Hippocampal formation (tissue), 2 donors: Measurements from ENCODE around the gene FBLIM1.

Source experiments
- DNase-seq, 2 donors: peaks; one replicate each; lab custom pipeline; 2025; lab: John Stamatoyannopoulos, UW

FBLIM1 gene

DNA sequence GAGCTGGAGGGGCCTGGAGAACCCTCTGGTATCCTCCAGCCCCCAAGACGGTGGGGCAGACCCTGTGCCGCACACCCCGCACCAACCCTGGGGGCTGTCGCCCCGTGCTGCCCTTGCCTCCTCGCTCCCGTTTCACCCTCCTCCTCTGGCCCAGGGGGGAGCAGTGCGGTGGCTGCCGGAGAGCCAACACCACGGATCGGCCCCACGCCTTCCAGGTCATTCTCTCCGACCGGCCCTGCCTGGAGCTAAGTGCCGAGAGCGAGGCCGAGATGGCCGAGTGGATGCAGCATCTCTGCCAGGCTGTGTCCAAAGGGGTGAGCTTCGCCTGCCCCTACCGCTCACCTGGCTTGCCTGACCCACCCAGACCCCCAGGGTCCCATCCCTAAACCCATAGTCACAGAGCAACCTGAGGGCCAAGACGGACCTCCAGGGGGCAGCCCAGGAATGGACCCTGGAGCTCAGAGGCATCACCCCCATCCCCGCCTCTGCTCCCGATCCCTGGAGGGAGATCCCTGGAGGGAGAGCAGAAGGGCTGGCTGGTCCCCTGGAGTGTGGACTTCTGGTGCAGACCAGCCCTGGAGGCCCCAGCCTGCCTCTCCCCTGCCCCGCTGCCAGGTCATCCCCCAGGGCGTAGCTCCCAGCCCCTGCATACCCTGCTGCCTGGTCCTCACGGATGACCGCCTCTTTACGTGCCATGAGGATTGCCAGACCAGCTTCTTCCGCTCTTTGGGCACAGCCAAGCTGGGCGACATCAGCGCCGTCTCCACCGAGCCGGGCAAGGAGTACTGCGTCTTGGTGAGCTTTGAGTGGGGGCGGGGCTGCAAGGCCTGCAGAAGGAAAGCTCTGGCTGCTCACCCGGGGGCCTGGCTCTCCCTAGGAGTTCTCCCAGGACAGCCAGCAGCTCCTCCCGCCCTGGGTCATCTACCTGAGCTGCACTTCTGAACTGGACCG, 26.6 kb upstream of the FBLIM1 start:
- DNase-seq: no peak

DNA sequence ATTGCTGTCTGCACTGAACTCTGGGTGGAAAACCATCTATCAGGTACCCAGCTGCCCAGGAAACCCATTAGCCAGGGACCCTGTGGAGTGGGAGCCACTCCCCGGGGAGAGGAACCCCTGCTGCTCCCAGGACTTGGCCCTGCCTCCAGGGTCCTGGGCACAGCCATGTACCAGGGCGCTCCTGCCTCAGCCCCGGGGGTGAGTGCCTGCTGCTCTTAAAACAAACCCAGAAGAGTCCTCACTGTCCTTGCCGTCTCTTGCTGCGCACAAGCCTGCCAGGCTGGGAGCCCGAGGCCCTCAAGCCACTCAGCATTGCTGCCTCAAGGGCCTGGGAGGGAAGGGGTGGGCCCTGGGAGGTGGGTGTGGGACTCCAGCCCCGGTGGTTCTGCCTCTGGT, 25.9 kb upstream of the FBLIM1 start:
- DNase-seq: no peak

DNA sequence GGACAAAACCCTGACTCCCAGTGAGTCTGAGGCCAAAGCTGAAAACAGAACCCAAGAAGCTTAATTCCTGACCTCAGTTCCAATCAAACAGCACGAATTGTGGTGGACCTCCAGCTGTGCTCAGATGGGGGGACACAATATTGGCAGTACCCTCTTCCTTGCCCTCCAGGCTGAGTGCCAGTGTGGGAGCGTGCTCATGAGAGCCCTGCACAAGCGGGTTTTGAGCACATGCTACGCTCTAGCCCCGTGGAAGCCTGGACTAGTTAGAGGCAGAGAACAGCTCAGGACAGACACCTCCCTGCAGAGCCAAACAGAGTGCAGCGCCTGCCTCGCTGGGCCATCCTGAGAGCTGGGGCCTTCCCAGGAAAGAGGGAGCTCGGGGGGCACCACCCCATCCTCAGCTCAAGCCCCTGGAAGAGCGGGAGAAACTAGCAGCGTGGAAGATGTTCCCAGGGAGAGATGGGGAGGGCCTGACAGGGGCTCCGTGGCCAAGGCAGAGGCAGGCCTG, 25.3 kb upstream of the FBLIM1 start:
- no peak for DNase-seq

DNA sequence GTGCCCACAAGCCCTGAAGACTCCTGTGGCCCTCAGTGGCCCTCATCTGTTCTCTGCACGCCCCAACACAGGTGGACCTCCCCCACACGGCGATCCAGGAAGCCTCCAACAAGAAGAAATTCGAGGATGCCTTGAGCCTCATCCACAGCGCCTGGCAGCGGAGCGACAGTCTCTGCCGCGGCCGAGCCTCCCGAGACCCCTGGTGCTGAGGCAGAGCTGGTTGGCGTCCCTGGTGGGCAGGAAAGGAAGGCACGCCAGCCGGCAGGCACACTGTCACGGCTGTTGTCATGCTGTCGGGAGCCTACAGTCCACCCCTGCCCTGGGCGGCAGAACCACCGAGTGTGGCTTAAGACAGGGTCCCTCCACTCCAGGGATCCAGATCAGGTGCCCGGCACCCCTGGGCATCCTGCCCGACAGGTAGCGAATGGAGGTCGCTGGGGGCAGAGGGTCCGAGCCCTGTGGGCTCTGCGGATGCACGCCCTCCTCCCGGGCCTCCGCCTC, 24.8 kb upstream of the FBLIM1 start:
- no peak for DNase-seq

DNA sequence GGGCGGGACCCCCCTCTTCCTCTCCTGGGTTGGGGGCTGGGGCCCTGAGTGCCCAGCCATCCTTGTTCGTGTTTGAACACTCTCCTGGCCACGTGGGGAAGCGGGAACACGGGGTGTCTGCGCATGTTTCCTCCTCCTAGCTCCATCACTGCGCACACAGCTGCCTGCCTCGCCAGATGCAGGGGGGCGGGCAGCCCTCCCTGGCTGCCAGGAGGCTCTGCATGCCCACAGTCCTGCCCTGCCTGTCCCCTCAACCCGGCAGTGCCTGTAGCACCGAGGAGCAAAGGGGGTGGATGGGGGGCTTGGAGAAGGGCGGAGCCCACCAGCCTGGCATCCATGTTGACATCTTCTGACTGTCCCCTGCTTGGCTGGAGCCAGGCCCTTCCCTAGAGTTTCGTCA, 24.3 kb upstream of the FBLIM1 start:
- no peak for DNase-seq

DNA sequence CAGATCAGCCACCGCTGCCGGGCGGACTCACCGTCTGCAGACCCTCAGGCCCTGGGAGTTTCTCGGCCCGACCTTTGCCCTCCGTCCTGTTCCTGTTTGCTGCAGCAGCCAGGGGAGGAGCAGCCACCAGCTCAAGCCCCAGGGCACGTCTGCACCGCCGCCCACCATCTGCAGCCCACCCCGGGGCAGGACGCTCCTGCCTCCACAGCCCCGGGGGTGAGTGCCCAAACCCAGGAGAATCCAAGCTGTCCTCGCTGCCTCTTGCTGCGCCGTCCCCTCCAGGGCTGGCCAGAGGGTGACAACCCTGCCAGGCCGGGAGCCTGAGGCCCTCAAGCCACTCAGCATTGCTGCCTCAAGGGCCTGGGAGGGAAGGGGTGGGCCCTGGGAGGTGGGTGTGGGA, 23.7 kb upstream of the FBLIM1 start:
- no peak for DNase-seq

DNA sequence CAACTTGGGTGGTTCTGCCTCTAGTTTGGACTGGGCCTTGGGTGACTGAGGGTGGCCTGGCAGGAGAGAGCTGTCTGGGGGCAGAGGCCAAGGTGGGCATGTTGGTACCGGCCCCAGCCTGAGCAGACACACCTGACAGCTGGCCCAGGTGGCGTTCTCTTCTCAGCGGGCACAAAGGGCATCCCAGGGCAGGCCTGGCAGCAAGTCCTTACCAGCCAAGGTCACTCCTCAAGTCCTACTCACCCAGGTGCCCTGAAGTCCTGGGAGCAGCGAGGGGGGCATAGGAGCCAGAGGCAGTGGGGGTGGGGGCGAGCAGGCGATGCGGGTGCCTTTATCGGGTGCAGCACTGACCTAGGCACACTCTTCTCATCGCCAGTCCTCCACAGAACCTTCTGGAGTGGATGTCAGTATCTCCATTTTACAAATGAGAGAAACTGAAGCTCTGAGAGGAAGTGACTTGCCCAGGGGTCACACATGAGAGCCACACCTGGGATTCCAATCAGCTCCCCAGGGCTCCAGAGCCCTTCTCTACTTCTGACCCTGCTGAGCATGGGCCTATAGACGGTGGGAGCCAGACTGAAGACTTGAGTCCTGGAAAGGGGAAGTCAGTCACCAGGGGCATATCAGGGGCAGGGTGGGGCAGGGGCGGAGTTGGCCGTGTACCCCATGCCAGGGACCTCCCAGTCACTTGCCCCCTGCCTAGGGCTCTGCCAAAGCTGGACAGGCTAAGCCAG, 23.1 kb upstream of the FBLIM1 start:
- DNase-seq: no peak

DNA sequence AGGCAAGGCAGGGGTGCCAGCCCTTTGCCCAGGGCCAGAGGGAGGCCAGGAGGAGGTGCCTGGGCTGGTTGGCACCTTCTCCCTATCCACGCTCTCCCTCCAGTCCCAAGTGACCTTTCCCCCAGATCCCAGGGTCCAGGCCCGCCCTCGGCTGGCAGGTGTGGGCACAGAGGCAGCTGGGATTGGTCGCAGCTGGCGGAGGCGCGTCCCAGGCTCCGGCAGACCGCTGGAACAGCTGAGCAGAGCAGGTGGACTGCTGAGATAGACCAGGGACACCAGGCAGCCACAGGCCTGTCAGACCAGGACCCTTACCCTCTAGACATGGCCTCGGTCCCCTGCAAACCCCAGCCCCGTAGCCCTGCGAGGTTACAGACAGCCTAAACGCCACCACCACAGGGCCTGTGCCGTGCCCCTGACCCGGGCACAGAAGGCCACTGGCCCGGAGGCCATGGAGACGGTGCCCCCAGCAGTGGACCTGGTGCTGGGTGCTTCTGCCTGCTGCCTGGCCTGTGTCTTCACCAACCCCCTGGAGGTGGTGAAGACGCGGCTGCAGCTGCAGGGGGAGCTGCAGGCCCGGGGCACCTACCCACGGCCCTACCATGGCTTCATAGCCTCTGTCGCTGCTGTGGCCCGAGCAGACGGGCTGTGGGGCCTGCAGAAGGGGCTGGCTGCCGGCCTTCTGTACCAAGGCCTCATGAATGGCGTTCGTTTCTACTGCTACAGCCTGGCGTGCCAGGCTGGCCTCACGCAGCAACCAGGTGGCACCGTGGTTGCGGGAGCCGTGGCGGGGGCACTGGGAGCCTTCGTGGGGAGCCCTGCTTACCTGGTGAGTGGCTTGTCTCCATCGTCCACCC, 22.3 kb upstream of the FBLIM1 start, which contains the start of gene SLC25A34:
Gene SLC25A34 (plus strand): TSS at position 221 of the 854 bp plus-strand sequence. CDS start 228 bp downstream, at position 449.
- DNase-seq: peak in 1 of 2 donors; percentile 14

DNA sequence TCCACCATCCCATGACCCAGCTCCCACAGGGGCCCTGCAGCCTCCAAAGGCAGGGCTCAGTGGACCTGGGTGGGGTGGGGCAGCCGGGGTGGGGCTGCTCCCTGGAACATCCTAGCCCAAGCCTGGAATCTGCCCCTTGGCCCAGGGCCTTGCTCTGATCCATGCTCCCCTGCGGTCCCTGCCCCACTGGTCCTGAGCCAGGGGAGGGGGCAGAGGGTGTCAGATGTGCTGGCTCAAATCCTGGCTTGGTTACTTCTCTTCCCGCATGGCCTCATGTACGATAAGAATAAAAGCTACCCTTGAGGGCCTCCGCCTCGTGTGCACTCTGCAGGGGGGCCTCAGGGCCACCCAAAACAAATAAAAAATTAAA, 21.7 kb upstream of the FBLIM1 start:
- DNase-seq: no peak

DNA sequence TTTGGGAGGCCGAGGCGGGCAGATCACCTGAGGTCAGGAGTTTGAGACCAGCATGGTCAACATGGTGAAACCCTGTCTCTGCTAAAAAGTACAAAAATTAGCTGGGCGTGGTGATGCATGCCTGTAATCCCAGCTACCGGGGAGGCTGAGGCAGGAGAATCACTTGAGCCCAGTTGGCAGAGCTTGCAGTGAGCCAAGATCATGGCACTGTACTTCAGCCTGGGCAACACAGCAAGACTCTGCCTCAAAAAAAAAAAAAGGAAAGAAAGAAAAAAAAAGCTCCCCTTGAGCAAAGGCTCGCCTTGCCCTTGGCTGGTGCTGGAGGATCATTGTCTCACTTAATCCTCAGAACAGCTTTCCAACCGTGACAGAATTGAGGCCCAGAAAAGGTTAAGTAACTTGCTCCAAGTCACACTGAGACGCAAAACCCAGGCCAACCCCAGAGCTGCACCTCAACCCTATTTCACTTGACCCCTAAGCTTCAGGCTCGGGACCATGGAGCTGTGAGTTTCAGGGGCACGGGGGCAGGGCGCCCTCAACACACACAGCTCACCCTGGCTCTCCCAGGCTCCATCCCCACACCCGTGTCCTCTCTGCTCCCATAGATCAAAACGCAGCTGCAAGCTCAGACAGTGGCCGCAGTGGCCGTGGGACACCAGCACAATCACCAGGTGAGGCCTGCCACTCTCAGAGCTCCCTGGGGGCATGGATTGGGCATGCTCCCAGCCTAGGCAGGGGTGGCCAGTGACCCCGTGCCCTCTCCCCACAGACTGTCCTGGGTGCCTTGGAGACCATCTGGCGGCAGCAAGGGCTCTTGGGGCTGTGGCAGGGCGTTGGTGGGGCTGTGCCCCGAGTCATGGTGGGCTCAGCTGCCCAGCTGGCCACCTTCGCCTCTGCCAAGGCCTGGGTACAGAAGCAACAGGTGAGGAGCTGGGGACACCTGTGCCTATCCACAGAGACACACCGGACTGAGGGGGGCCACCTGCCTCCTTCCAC, 21.0 kb upstream of the FBLIM1 start:
- DNase-seq: no peak

DNA sequence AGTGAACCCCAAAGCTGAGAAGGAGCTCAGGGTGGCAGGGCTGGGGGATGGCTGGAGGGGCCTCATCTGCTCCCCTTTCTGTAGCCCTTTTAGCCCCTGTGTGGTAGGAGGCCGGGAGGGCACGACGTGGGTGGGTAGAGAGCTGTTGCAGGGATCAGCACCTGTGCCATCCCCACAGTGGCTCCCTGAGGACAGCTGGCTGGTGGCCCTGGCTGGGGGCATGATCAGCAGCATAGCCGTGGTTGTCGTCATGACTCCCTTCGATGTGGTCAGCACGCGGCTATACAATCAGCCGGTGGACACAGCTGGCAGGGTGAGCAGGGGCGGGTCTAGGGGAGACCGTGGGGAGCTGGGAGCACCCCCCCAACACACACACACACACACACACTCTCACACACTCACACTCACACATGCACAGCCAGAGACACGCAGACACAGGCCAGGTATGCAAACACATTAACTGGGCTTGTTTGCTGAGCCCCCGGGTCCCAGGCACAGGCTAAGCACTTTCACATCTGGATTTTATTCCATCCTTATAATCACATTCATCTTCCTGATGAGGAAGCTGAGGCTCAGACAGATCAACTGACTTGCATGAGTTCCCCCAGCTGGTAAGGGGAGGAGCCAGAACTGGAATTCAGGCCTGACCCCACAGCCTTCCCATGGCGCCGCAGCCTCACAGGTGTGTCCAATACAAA, 20.0 kb upstream of the FBLIM1 start:
- DNase-seq: no peak

DNA sequence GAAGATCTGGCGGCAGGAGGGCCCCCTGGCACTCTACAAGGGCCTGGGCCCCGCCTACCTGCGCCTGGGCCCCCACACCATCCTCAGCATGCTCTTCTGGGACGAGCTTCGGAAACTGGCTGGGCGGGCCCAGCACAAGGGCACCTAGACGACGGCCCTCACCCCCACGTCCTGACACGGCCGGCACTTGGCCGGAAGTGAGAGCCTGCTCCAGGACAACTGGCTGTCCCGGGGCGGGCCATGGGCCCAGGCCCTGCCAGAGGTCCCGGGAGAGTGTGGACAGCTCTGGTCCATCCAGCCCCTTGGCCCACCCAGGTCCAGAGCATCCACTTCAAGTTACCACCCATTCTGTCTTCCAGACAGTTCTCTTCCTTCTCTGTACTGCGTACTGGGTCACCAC, 19.3 kb upstream of the FBLIM1 start:
- DNase-seq: no peak

DNA sequence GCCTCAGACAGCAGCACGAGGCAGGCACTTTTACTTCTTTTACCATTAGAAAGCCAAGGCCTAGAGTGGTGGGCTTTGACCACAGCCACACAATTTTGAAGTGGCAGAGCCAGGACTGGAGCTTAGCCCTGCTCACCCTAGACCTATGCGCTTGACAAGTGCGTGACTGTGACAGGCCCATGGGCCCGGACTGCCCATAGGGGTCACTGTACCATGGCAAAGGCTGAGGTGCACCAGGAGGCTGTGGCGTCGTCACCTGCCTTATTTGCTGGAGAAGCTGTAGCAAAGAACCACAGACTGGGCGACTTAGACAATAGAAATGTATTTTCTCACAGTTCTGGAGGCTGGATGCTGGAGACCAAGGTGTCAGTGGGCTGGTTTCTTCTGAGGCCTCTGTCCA, 18.9 kb upstream of the FBLIM1 start:
- no peak for DNase-seq

DNA sequence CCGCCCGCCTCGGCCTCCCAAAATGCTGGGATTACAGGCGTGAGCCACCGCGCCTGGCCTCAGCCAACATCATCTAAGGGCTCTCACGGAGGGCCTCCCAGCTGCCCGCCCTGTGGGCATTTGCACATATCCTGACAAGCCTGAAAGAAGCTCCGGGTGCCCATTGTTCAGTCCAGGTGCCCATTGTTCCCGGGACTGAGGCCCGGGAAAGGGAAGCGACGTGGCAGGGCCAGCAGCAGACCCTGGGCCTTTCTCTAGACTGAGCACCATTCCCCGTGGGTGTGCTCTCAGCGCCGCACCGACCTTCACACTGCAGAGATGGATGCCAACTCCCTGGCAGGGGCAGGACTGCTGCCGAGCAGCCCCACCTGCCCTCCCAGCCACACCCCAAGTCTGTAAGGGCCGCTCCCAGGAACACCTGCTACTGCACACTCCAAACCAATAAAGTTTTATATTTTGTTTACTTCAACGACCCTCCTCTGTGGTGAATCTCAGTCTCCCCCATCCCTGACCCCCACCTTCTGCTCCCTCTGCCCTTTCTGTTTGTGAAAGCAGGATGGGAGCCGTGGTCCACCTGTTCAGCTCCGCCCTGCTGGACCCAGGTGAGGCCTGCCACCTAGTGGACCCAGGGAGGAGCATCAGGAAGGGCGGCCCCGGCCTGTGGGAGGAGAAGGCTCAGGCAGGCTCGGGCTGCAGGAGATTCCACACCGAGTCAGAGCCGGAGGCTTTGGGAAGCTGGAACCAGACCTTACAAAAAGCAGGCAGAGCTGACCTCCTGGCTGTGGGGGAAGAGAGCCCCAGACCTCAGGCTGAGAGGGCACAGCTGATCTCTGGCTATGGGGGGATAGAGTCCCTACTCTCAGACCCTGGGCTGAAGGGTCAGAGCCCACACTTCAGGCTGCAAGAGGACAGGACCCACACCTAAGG, 17.4 kb upstream of the FBLIM1 start:
- peak; percentile 30 to 42 for DNase-seq

DNA sequence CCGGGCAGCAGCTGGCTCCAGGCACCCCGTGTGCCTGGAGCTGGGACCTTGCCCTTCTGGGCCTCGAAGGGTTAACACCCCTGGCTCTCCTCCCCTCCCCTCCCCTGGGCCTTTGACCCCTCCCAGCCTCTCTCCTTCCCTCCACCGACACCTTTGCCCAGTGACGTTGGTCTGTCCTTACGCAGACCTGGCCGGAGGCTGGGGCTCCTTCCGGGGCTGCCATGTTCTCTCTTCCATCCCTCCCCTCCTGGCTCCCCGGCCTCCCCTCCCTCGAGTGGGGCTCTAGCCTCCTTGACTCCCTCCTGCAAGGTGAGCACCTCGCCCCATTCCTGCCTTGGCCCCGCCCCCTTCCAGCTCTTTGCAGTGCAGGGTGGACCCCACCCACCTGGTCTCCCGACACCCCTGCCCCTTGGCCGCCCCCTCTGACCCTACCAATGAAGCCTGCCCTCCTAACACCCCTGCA, 16.2 kb upstream of the FBLIM1 start, which contains the start of gene TMEM82:
Gene TMEM82 (plus strand): TSS at position 161 of the 463 bp plus-strand sequence. CDS start 61 bp downstream, at position 222.
- DNase-seq: no peak

DNA sequence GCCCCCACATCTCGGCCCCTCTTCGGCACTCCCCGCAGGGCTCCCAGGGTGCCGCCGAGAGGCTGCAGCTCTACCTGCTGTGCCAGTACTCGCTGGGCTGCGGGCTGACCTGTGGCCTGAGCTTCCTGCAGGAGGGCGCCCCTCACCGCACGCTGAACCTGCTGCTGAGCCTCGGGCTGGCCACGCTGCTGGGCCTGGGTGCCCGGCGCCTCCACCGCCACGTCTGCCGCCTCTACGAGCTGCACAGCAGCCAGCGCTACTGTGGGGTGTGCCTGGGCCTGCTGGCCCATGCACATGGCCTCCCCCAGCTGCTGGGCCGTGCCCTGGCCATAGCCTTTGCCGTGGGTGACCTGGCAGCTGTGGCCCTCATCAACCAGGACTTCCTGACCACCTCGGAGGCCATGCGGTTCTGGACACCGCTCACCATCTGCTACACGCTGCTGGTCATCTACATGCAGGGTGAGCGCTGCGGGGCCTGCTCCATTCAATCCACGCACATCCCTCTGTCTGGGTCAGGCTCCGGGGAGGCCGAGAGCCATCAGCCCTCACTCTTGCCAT, 14.4 kb upstream of the FBLIM1 start:
- DNase-seq: no peak

DNA sequence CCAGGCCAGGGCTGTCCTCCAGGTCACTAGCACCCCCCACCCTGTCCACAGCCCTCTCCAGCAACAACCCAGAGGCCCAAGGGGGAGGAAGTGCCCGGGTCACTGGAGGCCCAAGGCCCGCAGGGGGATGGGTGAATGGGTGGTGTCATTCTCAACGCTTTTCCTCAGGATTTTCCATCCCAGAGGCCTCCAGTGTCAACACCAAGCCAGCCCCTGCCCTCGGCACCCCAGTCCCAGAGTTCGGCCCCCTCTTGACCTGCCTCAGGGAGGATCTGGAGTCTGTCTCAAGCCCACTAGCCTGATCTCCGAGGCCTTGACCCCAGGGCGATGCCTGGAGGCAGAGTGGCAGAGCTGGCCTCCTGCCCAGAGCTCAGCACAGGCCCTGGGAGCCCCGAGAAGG, 11.2 kb upstream of the FBLIM1 start:
- DNase-seq: no peak

DNA sequence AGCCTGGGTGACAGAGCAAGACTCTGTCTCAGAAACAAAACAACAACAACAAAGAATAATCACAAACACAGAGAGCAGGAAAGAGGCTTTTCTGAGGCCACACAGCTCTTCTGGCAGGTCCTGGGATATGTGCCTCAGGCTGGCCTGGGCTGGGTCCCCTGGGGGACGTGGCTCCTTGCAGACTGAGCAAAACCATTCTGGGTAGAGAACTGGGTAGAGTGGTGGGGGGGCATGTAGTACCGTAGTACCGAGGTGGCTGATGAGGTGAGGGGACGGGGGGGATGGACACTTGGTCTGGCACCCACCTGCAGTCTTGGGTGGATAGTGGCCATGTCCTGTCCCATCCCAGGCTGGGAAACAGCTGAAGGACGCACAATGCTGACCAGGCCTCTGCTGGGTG, 10.3 kb upstream of the FBLIM1 start:
- DNase-seq: no peak
